Uterus (tissue), 2 donors: ENCODE measurements around the gene UBE2R2.

ENCODE experiments used
- POLR2A ChIP-seq, 2 donors: fragments of 450-650 bp; IDR thresholded peaks; one replicate each; pipeline ENCODE4 v1.6.1; 2016; ENCODE audit warnings: antibody characterized with exemption in 2 of 2, mild to moderate bottlenecking in 1 of 2, moderate library complexity in 1 of 2
- TF ChIP-seq, protein P1 (sequence below), 4 experiments: fragments of 200-600 bp in 2 of 4; fragments of 450-650 bp in 2 of 4; sonication (generic) in 2 of 4; IDR thresholded peaks; one replicate each; pipeline ENCODE4 v1.5.1; 2016 to 2019; ENCODE audit warnings: antibody characterized with exemption in 4 of 4, mild to moderate bottlenecking in 2 of 4, moderate library complexity in 1 of 4

DNA sequence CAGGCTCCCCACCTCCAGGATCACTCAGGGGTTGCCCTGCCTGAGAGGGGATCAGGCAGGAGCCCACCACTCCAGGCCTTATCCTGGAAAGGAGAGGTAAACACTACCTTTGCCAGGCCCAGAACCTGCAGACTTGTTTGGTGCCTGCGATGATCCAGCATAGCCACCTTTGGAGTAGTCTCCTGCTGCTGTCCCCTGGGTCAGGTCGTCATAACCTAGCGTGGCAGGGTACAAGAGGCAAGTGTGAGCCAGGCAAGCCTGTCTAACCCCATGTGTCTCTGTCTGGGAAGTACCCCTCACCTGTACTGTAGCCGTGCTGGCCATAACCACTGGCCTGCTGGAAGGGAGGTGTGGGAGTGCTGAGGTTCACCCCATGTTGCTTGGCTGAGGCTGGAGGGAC lies 106.1 kb downstream of the UBE2R2 start:
- TF ChIP-seq, protein P1, sequence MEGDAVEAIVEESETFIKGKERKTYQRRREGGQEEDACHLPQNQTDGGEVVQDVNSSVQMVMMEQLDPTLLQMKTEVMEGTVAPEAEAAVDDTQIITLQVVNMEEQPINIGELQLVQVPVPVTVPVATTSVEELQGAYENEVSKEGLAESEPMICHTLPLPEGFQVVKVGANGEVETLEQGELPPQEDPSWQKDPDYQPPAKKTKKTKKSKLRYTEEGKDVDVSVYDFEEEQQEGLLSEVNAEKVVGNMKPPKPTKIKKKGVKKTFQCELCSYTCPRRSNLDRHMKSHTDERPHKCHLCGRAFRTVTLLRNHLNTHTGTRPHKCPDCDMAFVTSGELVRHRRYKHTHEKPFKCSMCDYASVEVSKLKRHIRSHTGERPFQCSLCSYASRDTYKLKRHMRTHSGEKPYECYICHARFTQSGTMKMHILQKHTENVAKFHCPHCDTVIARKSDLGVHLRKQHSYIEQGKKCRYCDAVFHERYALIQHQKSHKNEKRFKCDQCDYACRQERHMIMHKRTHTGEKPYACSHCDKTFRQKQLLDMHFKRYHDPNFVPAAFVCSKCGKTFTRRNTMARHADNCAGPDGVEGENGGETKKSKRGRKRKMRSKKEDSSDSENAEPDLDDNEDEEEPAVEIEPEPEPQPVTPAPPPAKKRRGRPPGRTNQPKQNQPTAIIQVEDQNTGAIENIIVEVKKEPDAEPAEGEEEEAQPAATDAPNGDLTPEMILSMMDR (IDR thresholded peaks at IDR 0.05) = no peak
- no peak for TF ChIP-seq POLR2A (IDR thresholded peaks at IDR 0.05)
